Stimulated activated CD8-positive, alpha-beta memory T cell treated with anti-CD3 and anti-CD28 coated beads, Interleukin-12 subunit alpha, Interleukin-12 subunit beta, amount 100 ng/mL, for 4 hours (primary cell): ENCODE data around the gene AKNAD1.
A peak's percentile ranks its signal among the peaks of the same experiment; 100 is the strongest.

Experiments
- DNase-seq: peaks from one replicate; pipeline ENCODE4 v3.0.0-alpha.2; 2020; ENCODE audit warnings: low read depth

The AKNAD1 gene

GRCh38 chr1:108830119-108831008 lies 26.5 kb downstream of the AKNAD1 start:
- DNase-seq = no peak

DNA sequence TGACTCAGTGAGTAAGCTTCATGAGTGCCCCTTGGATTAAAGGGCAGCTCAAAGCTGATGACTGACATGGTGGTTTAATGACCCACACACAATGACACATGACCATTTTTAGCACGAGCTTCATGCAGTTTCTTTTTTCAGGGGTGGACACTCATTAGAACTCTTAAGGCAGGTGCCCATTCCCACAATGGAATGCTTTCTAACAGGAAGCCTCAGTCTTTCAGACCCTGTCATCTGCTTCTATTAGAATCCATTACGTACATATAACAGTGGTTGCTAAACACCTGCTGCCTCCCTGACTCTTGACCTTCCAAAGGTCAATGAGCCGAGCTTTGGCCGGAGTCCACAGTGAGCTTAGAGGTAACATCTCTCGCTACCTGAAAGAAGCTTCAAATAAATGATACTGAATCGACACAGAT lies 27.4 kb downstream of the AKNAD1 start:
- DNase-seq = no peak

GRCh38 chr1:108828074-108828961 lies 28.6 kb downstream of the AKNAD1 start:
- peak; percentile 32 for DNase-seq

DNA sequence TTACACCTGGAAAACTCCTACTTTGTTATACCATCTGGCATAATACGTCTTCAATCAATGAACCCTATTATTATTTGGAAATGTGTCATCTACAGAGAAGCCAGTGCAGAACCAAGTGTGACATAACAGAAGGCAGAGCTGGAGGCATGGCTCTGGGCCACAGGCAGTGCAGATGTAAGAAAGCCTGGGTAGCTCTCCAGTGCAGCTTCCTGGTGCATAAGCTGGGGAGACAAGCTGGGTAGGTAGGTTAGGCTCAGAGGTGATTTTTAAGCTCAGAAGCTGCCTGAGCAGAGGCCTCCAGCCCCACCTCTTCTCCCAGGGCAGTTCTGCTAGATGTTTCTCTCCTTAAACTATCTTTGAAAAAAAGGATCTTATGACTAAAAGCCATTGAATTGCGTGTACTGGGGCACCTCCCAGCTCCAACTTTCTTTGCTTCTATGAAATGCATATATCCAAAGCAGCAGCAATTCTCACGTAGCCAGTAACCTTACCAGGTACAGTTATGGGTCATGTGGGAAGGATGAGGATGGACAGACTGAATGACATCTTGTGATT lies 30.7 kb downstream of the AKNAD1 start:
- DNase-seq = no peak

DNA sequence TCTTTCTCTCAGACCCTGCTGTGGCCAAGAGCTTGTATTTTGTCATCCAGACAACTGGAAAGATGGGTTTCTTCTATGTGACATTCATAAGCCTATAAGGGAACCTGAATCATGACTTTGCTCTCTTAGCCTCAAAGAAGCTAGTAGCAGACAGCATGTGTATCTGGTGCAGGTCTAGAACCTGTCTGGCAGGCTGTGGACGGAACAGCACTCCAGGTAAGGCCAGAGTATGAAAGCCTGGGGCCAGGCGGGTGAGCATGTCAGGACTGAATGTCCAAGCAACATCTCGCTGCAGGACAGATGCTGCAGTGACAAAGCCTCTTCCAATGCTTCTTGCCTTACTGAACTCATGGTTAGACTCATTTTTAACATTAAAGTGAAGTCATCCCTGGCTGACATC lies 32.8 kb downstream of the AKNAD1 start:
- DNase-seq = no peak

DNA sequence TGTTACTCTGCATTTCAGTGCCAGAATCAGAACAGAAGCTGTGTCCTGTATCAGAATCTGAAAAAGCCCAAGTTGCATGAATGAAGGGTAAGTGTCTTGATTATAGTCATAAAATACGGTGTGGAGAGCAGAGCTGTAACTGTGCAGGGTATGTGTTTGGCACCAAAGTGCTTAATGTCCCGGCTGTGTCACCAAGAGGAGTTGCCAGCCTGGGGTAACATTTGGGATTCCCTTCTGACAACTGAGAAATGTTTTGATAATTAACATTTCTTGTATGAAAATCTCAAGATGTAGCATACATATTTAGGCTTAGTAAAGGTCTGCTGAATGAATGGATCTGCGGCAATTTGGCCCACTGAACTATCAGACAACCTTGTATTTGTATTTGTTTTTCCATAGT lies 33.3 kb downstream of the AKNAD1 start:
- no peak for DNase-seq

DNA sequence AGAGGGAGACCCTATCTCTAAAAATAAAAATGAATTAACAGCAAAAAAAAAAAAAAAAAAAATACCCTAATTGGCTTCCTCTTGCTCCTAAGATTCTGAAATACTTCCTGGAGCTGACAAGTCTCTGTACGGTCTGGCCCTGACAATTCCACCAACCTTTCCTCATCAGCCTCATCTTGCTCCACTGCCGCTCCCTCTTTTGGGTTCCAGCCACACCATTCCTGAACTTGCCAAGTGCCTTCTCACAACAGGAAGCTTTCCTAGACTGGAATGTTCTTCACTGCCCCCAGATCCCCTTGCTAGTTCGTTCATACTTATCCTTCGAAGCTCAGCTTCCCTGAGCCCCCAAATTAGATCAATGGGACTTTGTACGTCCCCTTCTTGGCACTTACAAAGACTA lies 37.0 kb downstream of the AKNAD1 start:
- DNase-seq = no peak

- no peak for DNase-seq
Measured at GRCh38 chr1:108817811-108818210, 39.1 kb downstream of the AKNAD1 start.

DNA sequence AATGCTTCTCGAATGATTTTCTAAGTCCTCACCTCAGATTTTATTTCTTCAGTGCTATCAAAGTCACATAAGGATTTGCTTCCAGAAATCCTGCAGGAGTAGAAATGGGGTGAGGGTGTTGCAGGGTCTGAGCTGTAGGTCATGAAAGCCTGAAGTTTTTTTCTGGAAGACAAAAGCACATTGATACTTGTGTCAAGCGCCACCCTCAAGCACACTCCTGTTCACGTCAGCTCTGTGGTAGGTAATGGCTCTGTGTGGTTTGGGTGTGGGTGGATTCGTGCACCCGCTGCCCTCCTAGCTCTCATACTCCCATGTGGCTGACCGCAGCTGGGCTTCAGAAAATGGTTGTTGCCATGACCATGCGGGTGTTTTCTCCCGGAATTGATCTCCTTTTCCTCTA lies 39.9 kb downstream of the AKNAD1 start:
- no peak for DNase-seq

DNA sequence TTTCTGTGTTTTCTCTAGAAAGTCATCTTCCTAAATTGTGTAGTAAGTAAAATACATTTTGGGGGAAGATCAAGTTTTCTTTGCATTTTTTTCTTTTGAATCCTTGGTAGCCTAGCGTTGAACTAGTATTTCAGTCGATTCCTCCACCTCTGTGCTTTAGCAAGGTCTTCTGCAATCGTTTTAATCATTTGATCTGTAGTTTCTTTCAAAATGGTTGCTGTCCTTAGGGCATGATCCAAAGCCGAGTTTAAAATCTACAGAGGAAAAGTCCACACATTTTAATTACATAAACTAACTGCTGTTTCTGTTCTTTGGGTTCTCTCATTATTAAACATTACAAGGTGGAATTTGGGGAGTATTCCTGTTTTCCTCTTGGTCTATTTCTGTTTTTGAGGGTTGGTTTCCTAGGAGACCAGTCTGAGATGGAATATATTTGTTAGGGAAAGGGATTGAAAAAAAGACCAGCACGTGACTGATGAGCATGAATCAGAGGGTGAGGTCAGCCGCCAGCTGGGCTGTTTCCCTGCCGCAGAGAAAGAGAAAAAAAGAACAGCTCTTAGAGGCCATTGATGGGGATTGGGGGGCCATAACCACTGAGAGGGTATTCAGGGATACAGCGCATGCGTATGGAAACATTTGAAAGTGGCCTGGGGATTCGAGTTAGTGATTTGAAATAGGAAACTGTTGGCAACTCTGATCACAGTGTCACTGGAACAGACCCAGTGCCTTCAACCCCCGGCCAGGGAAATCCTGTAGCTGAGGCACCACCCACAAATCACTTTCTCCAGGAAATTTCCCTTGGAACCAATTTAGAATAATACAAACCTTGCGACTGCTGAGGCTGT lies 40.6 kb downstream of the AKNAD1 start:
- no peak for DNase-seq

DNA sequence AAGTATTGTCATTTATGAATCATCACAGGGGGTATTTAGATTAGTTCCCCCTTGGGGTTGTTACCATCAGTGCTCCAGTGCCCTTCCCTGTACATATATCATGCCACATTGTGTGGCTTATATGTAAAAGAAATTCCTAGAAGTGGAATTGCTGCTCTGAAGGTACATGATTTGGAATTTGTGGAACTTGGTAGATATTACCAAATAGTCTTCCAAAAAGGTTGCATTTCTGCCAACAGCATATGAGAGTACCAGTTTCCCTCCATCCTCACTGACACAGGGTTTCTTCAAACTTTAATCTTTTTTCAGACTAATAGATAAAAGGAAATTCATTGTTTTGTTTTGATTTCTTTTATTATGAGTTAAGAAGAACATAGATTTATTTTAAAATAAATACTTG lies 41.3 kb downstream of the AKNAD1 start:
- no peak for DNase-seq

- DNase-seq = no peak
Measured at GRCh38 chr1:108814343-108815125, 42.4 kb downstream of the AKNAD1 start.

- DNase-seq = no peak
Measured at GRCh38 chr1:108813326-108813725, 43.6 kb downstream of the AKNAD1 start.

- no peak for DNase-seq
Measured at GRCh38 chr1:108811611-108812010, 45.3 kb downstream of the AKNAD1 start.

DNA sequence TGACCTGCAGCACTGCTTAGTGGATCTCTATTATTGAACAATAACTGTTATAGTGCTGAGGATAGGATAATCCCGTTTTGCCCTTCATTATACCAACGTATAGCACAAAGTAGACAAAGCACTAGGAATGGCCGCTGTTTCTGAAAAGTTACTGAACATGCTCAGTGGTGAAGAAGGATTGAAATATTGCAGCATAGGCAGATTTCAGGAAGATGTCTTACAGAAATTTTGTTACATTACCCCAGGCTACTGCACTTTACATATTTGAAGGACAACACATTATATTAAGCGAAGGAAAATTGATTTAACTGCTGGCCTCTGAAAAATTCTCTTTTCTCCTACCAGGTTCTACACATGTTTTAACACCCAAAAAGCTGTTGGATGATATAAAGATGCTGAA lies 48.5 kb downstream of the AKNAD1 start:
- DNase-seq = no peak

DNA sequence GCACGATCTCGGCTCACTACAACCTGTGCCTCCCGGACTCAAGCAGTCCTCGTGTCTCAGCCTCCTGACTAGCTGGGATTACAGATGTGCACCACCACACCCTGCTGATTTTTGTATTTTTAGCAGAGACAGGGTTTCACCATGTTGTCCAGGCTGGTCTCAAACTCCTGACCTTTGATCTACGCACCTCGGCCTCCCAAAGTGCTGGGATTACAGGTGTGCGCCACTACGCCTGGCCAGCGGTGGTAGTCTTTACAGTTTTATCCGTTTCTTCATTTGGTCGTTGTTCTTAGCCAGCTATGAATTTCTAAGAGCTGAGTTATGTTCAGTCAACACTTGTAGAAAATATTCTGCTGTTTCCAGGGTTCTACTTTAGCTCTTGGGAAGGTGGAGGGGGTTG lies 53.3 kb downstream of the AKNAD1 start:
- no peak for DNase-seq

DNA sequence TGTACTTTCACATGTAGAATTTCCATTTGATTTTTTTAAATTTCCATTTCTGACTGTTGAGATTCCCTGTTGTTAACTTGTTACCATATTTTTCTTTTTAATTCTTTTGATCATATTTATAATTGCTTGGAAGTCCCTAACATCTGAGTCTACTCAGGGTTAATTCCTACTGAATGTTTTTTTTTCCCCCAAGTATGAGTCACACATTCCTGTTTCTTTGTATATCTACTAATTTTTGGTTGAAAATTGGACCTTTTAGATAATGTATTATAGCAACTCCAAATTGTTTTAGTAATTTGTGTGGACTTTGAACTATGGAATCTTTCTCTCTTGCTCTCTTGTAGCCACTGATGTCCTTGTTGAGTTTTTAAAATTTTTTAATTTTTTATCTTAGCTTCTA lies 55.8 kb downstream of the AKNAD1 start:
- no peak for DNase-seq

DNA sequence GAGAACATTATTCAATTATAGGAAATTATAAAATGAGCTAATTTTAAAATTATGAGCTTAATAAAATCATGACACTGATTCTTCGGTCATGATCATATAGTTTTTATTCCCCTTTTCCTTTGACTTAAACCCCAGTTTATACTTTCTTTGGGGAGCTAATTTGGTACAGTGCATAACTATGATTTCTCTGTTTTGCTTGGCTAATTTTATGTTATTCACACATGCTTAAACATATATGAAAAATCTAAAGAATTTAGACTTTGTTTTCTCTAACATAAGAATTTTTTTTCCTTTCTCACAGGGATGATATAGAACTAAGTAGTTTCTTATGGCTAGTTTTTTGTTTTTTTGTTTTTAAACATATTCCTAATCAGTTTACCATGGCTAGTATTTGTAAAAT lies 57.9 kb downstream of the AKNAD1 start:
- DNase-seq = no peak

- DNase-seq = no peak
Measured at GRCh38 chr1:108792420-108792819, 64.5 kb downstream of the AKNAD1 start.

DNA sequence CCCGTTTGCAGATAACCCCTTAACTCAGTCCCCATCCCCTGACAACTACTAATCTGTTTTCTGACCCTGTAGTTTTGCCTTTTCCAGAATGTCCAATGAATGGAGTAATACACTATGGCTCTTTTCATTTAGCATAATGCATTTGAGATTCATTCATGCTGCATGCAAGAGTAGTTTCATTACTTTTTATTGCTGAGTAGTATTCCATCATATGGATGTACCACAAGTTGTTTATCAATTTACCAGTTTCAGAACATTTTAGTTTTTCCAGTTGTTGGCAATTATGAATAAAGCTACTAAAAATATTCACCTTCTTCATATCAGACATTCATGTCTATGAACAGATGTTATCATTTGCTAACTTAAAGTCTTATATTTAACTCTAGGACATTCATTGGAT lies 65.1 kb downstream of the AKNAD1 start:
- no peak for DNase-seq

- no peak for DNase-seq
Measured at GRCh38 chr1:108785880-108786279, 71.0 kb downstream of the AKNAD1 start.
